Bone marrow (tissue), 2 donors: ENCODE data around the gene PRKN.
"Not testable (repeated sequence)": the region's sequence is repeated elsewhere in the genome, so short reads cannot be mapped to it uniquely, and the experiment has no call there.

ENCODE experiments used
- DNase-seq, 2 donors: peaks; one replicate each; lab custom pipeline; 2025; lab: John Stamatoyannopoulos, UW

PRKN gene

DNA sequence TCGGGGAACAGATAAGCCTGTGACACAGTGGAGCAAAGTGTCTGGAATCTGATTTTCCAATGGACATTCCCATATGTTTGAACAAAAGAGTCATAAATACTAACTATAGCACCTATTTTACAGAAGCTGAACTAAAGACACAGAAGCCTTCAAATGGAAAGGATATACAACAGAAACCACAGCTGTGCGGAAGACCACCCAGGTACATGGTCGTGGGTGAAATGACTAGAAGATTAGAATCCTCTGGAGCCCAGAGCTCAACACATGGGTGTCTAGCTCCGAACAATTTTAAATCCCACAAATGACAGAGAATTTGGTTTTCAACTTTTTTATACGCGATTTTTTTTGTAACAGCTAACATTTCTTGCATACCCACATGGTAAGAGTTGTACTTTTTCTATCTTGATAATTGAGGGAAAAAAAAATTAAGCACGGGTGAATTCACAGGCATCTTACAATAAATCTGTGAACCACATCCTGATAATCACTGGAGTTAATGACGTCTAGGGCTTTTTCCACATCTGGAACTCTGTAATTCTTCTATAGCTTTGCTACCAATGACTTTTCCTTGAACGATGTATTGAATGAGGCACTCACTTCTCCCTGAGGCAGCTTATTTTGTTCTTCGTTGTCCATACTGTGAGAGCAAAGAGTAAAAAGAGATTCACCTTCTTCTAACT lies 1182.6 kb downstream of the PRKN start:
- no peak for DNase-seq

GRCh38 chr6:161543684-161544309 lies 1183.8 kb downstream of the PRKN start:
- DNase-seq: no peak

- no peak for DNase-seq
These were observed 1185.1 kb downstream of the PRKN start for GRCh38 chr6:161542346-161542980.

- DNase-seq: no peak
These were observed 1187.0 kb downstream of the PRKN start for GRCh38 chr6:161540532-161540931.

DNA sequence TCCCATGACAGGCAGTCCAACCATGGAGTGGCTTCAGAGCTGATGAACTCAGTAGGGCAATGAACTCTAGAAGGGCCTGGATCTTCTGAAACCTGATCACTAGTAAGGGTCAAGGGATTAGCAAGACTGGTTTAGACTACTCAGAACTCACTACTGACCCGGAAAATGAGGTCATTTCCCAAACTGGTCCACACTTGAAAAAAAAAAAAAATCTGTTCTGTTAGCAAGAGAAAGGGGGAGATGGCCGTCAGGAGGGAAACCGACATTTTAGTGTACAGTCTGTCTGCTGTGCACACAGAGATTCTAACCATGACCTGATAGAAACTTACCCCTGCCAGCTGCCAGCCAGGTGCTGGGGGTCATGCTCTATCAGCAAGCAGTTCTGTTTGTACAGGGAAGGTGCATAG lies 1191.3 kb downstream of the PRKN start:
- no peak for DNase-seq

GRCh38 chr6:161534264-161534873 lies 1193.2 kb downstream of the PRKN start:
- DNase-seq: no peak

DNA sequence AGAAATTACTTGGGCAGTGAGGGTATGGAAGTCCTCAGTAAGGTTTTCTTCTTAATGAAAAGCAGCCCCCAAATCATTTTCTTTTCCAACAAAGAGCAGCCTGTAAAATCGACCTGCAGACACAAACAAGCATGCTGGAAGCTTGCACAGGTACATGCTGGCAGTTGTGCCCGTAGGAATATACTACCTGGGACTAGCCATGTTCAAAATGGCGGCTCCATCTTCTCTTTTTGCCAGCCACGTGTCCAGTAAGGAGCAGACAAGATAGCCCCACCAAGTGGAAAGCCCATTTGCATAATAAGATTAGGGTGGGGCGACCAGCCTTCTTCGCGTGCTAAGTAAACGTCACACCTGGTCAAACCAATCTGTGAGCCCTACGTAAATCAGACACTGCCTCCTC lies 1194.3 kb downstream of the PRKN start:
- no peak for DNase-seq

GRCh38 chr6:161532536-161532935 lies 1195.0 kb downstream of the PRKN start:
- DNase-seq: no peak

DNA sequence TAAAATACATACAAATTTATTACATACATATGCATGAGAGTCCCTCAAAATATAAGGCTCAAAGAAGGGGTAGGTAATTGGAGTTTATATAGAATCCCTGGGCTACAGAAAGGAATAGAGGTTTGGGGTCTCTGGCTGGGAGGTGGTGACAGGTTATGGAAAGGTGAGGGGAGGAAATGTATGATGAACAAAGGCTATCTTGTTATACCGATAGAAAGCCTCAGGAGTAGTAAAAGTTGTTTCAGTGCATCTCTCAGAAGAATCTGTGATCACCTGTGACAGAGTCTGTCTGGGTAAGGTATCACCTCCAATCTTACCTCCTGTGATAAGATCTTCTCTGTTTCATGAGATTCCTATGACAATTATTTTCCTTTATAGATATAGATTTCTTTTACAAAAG lies 1200.8 kb downstream of the PRKN start:
- no peak for DNase-seq

DNA sequence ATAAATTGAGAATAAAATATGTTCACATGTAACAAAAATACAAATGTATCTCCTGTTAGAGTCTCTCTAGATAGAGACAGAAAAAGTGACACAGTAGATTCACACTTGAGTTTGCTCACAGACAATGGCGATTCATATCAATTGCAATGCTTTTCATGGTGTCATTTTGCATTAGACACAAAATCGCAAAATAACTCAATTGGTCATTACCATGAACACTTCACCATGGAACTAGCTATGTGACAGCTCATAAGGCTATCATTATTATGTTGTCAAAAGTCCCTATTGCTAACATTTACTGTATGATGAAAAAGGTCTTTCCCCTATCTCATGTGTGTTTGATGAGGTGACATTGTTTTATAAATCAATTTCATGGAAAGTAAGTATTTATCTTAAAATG lies 1204.2 kb downstream of the PRKN start:
- DNase-seq: no peak

DNA sequence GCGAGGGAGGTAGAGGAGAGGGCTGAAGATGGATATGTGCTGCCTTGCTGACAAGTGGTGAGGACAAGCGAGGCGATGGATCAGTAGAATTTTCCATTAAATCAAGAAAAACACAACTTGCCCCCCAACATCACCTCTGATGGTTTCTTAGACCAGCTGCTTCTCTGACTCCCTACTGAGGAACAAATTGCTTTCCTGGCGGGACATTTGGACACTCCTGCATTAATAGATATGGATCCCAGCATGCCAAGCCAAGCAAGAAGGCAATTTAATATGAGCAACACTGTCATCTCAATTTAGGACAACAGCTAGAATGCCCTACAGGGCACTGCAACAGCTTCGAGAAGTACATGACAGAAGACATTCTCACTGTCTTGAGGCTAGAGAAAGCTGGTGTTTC lies 1205.3 kb downstream of the PRKN start:
- DNase-seq: no peak

- DNase-seq: no peak
These were observed 1216.0 kb downstream of the PRKN start for GRCh38 chr6:161511447-161512095.

- DNase-seq: no peak
These were observed 1219.2 kb downstream of the PRKN start for GRCh38 chr6:161508341-161508740.

- no peak for DNase-seq
These were observed 1220.2 kb downstream of the PRKN start for GRCh38 chr6:161507375-161507774.

GRCh38 chr6:161503570-161503969 lies 1224.0 kb downstream of the PRKN start:
- DNase-seq: no peak

GRCh38 chr6:161498881-161499280 lies 1228.7 kb downstream of the PRKN start:
- no peak for DNase-seq

DNA sequence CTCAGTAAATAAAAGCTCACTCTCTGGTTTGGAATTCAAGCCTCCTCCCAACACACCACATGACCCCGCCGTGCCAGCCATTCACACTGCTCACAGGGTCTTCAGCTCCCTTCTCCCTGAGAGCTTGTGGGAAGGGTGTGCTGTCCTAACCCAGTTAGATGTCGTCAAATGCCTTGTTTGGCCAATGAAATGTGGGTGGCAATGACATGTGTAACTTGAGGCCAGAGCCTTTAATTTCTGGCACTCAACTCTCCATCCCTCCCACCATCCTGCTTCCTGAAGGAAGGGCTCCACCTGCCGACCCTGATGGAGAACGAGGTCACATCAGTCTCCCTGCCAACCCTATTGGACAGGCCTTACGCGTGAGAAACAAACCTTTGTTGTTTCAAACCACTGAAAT lies 1229.2 kb downstream of the PRKN start:
- DNase-seq: no peak

- DNase-seq: no peak
These were observed 1230.6 kb downstream of the PRKN start for GRCh38 chr6:161496941-161497340.

DNA sequence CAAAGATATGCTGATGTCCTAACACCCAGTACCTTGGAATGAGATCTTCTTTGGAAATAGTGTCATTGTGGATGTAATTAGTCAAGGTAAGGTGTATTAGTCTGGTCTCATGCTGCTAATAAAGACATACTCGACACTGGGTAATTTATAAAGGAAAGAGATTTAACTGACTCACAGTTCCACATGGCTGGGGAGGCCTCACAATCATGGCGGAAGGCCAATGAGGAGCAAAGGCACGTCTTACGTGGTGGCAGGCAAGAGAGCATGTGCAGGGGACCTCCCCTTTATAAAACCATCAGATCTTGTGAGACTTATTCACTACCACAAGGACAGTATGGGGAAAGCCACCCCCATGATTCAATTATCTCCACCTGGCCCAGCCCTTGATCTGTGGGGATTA lies 1231.3 kb downstream of the PRKN start:
- DNase-seq: not testable (repeated sequence)

- DNase-seq: no peak
These were observed 1233.0 kb downstream of the PRKN start for GRCh38 chr6:161494566-161494965.

- no peak for DNase-seq
These were observed 1233.9 kb downstream of the PRKN start for GRCh38 chr6:161493576-161494118.

- no peak for DNase-seq
These were observed 1237.8 kb downstream of the PRKN start for GRCh38 chr6:161489626-161490306.
